Measurements from ENCODE around the gene MRPL55. TPM values are rescaled to one million over a fixed set of nuclear protein-coding genes. Genes with fewer than 3 reads are reported as not detected.

MRPL55 gene
- total and polyA plus RNA-seq, 5 donors, result 51.6 to 103 (median 53.1) TPM

DNA sequence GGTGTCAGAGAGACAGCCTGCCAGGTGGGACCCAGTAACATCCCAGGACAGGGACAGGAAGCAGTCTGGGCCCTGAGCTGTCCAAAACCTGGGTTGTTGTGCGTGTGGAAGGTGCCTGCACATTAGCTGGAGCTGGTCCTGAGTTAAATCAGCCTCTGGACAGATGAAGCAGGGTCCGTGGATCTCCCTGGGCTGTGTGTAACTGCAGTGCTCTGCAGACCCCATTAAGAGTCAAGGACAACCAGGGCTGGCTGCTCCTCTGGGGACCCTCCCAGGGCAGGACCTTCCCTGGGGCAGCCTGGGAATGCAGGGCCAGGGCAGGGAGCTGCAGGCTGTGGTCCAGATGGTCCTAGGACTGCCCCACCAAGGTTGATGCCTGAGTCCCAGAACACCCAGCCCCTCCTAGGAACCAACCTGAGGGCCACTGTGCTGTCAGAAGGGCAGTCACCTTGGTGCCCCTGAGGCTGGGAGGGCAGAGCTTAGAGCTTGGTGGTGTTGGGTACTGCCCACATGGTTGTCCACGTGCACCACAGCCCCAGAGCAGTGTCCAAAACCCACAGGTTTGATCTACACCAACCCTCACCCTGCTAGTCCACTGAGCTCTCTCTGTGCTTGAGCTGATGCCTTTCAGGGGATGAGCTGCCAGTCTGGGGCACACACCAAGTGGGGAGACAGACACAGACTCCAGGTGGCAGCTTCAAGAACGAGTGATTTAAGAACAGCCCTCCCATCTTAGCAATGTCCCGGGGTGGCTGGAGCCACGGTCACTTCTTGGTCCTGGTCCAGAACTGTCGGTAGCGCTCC is 2.9 kb downstream of the MRPL55 start:
- no peak overlapping the region for H3K27ac ChIP-seq (ENCODE audit: low read length)
- peaks cover 5% of the 10 kb centered on the region for H3K4me1 ChIP-seq (ENCODE audit: control insufficient read depth, insufficient read depth, low read length)
- 78% methylated on average over 8 of the region's 8 CpGs for WGBS
- intact Hi-C loops (cut with DNase I), result no loop called here
- no peak overlapping the region for H3K4me3 ChIP-seq (ENCODE audit: low read length)
- no peaks in the 10 kb centered on the region for H3K9me3 ChIP-seq (ENCODE audit: control insufficient read depth, low read length)
- ATAC-seq (no peak), DNase-seq (no peak)
- H3K27me3 ChIP-seq (ENCODE audit: control insufficient read depth, insufficient read depth), result no peaks in the 10 kb centered on the region

DNA sequence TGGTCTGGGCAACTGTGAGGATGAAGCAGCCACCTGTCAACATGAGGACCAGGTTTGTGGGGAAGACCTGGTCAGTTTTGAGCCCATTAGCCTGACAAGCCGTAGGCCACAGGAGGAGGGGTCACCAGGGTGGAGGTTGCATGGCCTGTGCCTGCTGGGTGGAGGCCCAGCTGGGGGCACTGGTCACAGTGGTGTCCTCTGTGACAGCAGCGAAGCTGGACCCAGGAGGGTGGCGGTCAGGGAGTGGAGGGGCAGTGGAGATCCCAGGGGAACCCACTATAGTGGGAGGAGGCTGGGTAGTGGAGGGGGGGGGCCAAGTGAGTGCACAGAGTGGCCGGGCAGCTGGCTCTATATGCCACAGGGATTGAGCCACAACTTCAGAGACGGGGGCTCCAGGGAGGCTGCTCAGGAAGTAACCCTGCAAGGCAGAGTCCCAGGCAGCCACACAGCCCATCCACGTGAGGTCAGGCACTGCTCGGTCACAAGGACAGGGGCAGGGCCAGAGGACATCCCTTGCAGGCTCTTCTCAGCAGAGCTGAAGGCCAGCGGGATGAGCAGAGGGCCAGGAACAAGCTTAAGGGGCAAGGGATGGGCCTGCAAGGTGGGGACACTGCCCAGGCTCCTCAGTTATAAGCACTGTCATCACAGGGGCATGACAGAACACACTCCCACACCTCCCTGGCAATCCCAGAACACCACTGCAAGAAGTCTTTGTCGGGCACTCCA is 3.7 kb downstream of the MRPL55 start:
- intact Hi-C loops (cut with DNase I), result no loop called here
- H3K27me3 ChIP-seq (ENCODE audit: control insufficient read depth, insufficient read depth), result no peaks in the 10 kb centered on the region
- H3K4me1 ChIP-seq (ENCODE audit: control insufficient read depth, insufficient read depth, low read length), result peaks cover 5% of the 10 kb centered on the region
- no peak overlapping the region for H3K4me3 ChIP-seq (ENCODE audit: low read length)
- 71% methylated on average over 9 of the region's 9 CpGs for WGBS
- ATAC-seq (no peak), DNase-seq (peak in 1 of 3 donors; percentile 43)
- H3K9me3 ChIP-seq (ENCODE audit: control insufficient read depth, low read length), result no peaks in the 10 kb centered on the region
- H3K27ac ChIP-seq (ENCODE audit: low read length), result no peak overlapping the region

DNA sequence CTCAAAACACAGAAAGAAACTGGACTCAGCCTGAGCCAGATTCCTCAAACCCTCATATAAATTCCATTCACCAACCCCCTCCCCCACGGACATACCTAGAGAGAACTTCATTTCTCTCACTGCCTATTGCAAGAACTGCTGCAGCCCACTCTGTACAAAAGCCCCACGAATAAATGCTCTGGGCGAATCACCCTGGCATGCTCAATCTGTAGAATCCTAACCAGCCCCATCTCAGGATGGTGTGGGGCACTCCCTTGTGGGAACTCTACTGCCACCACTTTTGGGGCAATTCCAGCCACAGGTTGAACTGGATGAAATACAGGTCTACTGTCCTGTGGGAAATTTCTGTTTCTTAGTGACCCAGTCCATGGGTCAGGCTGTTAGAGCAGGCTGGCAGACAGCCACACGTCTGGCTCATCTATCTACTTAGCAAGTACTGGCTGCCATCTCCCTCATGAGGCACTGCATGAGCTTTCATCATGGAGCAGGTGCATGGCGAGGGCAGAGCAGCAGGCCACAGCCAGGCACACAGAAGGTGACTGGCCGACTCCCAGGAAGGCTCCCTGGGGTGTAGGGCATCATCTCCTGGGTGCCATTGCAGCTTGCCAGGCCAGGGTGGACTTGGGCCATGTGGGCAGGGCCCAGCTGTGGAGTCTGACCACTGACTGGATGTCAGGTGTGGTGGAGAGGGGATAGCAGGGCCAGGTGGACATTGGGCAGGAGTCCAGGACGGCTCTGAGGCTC is 4.4 kb downstream of the MRPL55 start:
- peaks cover 5% of the 10 kb centered on the region for H3K4me1 ChIP-seq (ENCODE audit: control insufficient read depth, insufficient read depth, low read length)
- WGBS, result 58% methylated on average over 7 of the region's 7 CpGs
- intact Hi-C loops (cut with DNase I), result no loop called here
- no peaks in the 10 kb centered on the region for H3K9me3 ChIP-seq (ENCODE audit: control insufficient read depth, low read length)
- no peak overlapping the region for H3K4me3 ChIP-seq (ENCODE audit: low read length)
- ATAC-seq, result no peak
- peak in 1 of 3 donors; percentile 64 for DNase-seq
- H3K27me3 ChIP-seq (ENCODE audit: control insufficient read depth, insufficient read depth), result no peaks in the 10 kb centered on the region
- H3K27ac ChIP-seq (ENCODE audit: low read length), result no peak overlapping the region

DNA sequence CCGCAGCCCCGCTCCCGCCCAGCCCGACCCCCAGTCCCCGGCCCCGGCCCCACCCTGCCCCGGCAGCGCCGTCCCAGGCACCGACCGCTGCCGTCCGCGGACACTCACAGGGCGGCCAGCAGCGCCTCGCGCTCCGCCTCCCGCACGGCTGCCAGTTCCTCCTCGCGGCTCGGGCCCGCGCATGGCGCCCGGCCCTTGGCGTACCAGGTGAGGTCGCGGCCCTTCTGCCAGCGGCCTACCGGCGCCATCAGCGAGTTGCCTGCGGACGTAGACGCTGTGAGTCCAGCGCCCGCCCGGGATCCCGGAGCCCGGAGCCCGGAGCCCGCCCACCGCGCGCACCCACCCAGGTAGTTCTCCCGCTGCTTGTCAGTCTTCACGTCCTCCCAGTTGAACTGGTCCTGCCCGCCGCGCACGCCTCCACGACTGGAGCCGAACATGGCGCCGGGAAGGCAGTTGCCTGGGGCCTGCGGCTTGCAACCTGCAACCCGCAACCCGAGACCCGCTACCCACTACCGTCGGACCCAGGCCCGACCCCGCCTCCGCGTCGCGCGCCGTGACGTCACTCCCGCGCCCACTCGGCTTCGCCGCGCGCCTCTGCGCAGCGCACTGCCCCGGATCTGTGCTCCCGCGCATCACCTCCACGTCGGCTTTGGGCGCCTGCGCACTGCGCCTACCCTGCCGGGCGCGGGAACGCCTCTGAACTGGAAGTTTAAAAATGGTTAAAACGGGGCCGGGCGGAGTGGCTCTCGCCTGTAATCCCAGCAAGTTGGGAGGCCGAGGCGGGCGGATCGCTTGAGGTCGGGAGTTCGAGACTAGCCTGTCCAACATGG is 6.1 kb downstream of the MRPL55 start, which contains the start of gene C1orf35:
TSS of gene C1orf35 (minus strand) at position 535 of the 830 bp plus-strand sequence. CDS start at position 437, 98 bp downstream.
- Histone ChIP-seq H3K4me3 (ENCODE audit: low read length) (peak within 1 kb of the TSS; percentile 78), H3K27ac (ENCODE audit: low read length) (peak within 1 kb of the TSS; percentile 62), H3K27me3 (ENCODE audit: control insufficient read depth, insufficient read depth) (no peaks in the 10 kb centered on the region), H3K9me3 (ENCODE audit: control insufficient read depth, low read length) (no peaks in the 10 kb centered on the region), H3K4me1 (ENCODE audit: control insufficient read depth, insufficient read depth, low read length) (peaks cover 2% of the 10 kb centered on the region)
- ATAC-seq, result peak; percentile 88 to 91
- intact Hi-C loops (cut with DNase I), result no loop called here
- WGBS, result under 1% methylated on average over 104 of the region's 104 CpGs
- peak; percentile 96 to 98 (median 98) for DNase-seq

DNA sequence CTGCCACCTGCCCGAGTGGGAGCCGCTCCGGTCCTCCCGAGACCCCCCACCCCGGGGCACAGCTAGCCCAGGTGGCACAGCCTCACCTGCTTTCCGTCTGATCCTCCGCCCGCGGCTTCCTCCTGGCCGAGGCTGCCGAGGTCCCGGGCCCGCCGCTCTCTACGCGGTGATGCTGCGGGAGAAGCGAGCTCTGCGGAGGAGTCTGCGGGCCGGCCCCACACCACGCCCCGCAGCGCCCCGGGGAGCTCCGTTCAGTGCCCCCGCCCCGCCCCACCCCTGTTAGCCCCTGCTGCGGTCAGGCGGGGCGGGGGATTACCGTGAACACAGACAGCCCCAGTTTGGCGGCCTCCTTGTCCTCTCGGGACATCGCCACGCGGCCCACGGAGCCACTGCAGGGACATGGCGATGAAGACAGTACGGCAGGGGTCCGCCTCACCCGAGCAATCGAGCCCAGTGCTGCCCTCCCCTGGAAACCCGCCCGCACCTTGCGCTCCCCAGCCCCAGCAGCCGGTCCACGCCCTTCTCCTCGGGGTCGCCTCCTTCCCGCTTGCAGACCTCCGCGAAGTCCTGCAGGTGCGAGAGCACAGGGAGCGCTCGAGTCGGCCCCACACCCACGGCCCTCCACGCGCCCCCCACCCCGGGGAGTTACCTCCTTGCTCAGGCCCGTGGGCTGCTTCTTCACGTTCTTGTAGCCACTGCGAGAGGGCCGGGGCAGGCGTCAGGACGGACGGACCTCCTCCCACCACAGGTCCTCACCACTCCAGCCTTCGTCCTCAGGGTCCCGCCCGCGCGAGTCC is 6.9 kb downstream of the MRPL55 start:
- H3K4me3 ChIP-seq (ENCODE audit: low read length), result peak overlapping the region; percentile 78
- H3K4me1 ChIP-seq (ENCODE audit: control insufficient read depth, insufficient read depth, low read length), result peaks cover 2% of the 10 kb centered on the region
- DNase-seq (peak in 2 of 3 donors; percentile 52 to 76), ATAC-seq (peak; percentile 1 to 4)
- H3K27ac ChIP-seq (ENCODE audit: low read length), result no peak overlapping the region
- no peaks in the 10 kb centered on the region for H3K27me3 ChIP-seq (ENCODE audit: control insufficient read depth, insufficient read depth)
- intact Hi-C loops (cut with DNase I), result no loop called here
- no peaks in the 10 kb centered on the region for H3K9me3 ChIP-seq (ENCODE audit: control insufficient read depth, low read length)
- WGBS, result 8% methylated on average over 73 of the region's 73 CpGs

DNA sequence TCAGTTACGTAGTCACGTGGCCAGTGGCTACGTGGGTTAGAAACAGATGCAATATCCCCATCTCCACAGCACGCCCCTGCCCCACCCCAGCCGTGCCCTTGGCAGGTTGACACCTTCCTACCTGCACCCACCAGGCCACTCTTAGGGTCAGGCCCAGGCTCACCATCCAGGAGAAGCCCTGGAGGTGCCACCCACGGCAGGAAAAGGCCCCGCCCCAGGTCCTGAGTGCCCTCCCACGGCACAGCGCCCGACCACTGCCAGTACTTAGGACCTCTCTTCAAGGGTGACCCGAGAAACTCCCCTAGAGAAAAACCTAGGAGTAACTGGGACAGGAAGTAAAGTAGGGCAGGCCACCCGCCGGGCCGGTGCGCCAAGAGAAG is 7.5 kb downstream of the MRPL55 start:
- intact Hi-C loops (cut with DNase I), result no loop called here
- 53% methylated on average over 15 of the region's 15 CpGs for WGBS
- no peak for DNase-seq
- no peak for ATAC-seq
- Histone ChIP-seq H3K4me3 (ENCODE audit: low read length) (no peak overlapping the region), H3K27ac (ENCODE audit: low read length) (no peak overlapping the region), H3K4me1 (ENCODE audit: control insufficient read depth, insufficient read depth, low read length) (peaks cover 2% of the 10 kb centered on the region), H3K27me3 (ENCODE audit: control insufficient read depth, insufficient read depth) (no peaks in the 10 kb centered on the region), H3K9me3 (ENCODE audit: control insufficient read depth, low read length) (no peaks in the 10 kb centered on the region)

DNA sequence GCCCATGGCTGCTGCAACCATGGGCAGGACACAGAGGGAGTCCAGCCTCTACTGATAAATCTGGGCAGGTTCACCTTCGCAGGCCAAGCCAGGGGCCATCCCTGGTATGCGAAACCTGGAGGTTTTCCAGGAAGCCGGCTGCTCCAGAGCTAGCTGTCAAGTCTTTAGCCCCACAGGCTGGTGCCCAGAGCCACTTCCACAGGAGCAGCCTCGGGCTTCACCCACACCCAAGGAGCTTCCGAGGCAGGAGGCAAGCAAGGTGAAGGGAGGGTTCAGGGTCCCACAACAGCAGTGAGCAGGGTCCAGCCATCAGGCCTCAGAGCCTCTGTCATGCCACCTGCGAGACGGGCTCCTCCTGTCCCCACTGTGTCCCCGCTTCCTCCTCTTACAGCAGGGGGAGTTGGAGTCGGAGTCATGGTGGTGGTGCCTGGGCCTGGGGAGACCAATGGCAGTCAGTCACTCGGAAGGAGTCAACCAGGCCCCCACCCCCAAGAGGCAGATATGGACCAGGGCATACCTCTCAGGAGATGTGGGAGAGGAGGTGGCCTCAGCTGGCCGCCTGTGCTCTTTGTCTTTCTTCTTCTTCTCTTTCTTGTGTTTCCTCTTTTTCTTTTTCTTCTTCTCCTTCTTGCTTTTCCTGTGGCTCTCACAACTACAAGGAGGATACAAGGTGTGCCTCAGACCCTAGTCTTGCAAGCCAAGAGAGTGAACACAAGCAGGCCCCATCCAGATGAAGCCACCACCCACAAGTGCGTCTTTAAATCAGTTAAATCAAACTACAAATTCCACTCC is 8.1 kb downstream of the MRPL55 start:
- ATAC-seq, result no peak
- H3K27ac ChIP-seq (ENCODE audit: low read length), result no peak overlapping the region
- H3K4me1 ChIP-seq (ENCODE audit: control insufficient read depth, insufficient read depth, low read length), result peaks cover 3% of the 10 kb centered on the region
- WGBS, result 72% methylated on average over 12 of the region's 12 CpGs
- H3K9me3 ChIP-seq (ENCODE audit: control insufficient read depth, low read length), result no peaks in the 10 kb centered on the region
- DNase-seq, result peak in 1 of 3 donors; percentile 19
- intact Hi-C loops (cut with DNase I), result no loop called here
- no peak overlapping the region for H3K4me3 ChIP-seq (ENCODE audit: low read length)
- no peaks in the 10 kb centered on the region for H3K27me3 ChIP-seq (ENCODE audit: control insufficient read depth, insufficient read depth)

DNA sequence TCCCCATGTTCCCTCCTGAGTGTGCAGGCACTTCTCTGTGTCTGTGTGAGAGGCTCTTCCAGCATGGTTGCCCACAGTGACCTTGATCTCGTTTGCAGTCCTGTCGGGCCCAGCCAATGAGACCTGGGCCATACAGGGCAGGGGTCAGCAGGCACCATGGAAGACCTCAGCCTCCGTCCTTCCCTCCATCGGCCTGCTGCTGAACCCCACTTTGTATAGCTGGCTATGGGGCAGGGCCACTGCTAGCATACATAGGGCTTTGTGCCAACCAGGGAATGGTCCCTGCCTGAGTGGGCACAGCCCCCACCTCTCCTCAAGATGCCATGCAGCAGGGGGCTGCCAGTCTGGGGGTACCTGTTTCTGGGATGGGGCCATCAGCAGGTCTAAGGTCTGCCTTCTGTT is 9.8 kb downstream of the MRPL55 start:
- Histone ChIP-seq H3K4me1 (ENCODE audit: control insufficient read depth, insufficient read depth, low read length) (peaks cover 5% of the 10 kb centered on the region), H3K4me3 (ENCODE audit: low read length) (no peak overlapping the region), H3K27me3 (ENCODE audit: control insufficient read depth, insufficient read depth) (no peaks in the 10 kb centered on the region), H3K9me3 (ENCODE audit: control insufficient read depth, low read length) (no peaks in the 10 kb centered on the region), H3K27ac (ENCODE audit: low read length) (no peak overlapping the region)
- 68% methylated on average over 4 of the region's 4 CpGs for WGBS
- no peak for ATAC-seq
- intact Hi-C loops (cut with DNase I), result no loop called here
- DNase-seq, result no peak

DNA sequence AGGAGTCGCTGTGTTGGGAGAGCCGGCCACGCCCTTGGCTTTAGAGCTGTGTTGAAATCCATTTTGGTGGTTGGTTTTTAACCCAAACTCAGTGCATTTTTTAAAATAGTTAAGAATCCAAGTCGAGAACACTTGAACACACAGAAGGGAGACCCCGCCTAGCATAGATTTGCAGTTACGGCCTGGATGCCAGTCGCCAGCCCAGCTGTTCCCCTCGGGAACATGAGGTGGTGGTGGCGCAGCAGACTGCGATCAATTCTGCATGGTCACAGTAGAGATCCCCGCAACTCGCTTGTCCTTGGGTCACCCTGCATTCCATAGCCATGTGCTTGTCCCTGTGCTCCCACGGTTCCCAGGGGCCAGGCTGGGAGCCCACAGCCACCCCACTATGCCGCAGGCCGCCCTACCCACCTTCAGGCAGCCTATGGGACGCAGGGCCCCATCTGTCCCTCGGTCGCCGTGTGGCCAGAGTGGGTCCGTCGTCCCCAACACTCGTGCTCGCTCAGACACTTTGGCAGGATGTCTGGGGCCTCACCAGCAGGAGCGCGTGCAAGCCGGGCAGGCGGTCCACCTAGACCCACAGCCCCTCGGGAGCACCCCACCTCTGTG is 10.7 kb downstream of the MRPL55 start:
- H3K27me3 ChIP-seq (ENCODE audit: control insufficient read depth, insufficient read depth), result no peaks in the 10 kb centered on the region
- DNase-seq, result no peak
- H3K27ac ChIP-seq (ENCODE audit: low read length), result no peak overlapping the region
- no peaks in the 10 kb centered on the region for H3K9me3 ChIP-seq (ENCODE audit: control insufficient read depth, low read length)
- ATAC-seq, result no peak
- intact Hi-C loops (cut with DNase I), result no loop called here
- 85% methylated on average over 28 of the region's 28 CpGs for WGBS
- H3K4me1 ChIP-seq (ENCODE audit: control insufficient read depth, insufficient read depth, low read length), result peaks cover 3% of the 10 kb centered on the region
- H3K4me3 ChIP-seq (ENCODE audit: low read length), result no peak overlapping the region

Data from right cardiac atrium (tissue), 5 donors.